GM12865 (cell line): ENCODE measurements around the gene TTC27.
"Not testable (repeated sequence)": the region's sequence is repeated elsewhere in the genome, so short reads cannot be mapped to it uniquely, and the experiment has no call there.

Source experiments
- DNase-seq: peaks from one replicate; pipeline ENCODE4 v3.0.0; 2010; ENCODE audit warnings: low read depth
- H3K4me3 ChIP-seq: 2 replicates; pipeline ENCODE4 v1.5.1; 2011; ENCODE audit warnings: mild to moderate bottlenecking, low read depth, low read length, control low read depth
- TF ChIP-seq, protein P1 (sequence below): IDR thresholded peaks from 2 replicates; pipeline ENCODE4 v1.5.1; 2011; ENCODE audit warnings: low read length, control low read depth, low read depth, inconsistent platforms; ENCODE audit not compliant: insufficient read depth; ENCODE audit errors: missing control alignments

TTC27 gene

DNA sequence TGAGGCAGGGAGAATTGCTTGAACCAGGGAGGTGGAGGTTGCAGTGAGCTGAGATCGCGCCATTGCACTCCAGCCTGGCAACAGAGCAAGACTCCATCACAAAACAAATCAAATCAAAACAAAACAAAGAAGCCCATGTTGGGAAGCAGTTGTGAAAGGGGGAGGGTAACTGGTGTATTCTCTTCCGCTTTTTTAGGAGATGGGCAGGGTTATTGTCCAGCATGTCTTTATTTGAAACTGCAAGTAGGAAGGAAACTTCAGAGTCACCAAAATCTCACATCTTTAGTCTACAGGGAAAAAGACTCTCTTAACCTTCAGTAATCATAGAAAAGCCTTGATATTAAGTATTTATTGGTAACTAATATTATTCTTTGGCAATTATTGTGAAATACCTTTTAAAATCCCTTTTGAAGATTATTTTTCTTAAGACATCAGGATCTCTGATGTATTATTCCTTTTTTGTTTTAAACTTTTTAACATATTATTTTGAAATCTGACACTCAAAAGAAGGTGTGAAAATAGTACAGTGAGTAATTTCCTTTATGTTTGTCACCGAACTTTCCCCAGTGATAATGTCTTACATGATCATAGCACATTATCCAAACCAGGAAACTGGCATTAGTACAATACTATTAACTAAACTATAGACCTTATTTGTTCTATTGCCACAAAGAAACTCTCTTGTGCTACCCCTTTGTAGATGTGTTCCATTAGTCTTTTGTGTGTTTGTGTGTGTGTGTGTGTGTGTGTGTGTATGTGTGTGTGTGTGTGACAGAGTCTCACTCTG lies 234.6 kb downstream of the TTC27 start:
- TF ChIP-seq, protein P1, sequence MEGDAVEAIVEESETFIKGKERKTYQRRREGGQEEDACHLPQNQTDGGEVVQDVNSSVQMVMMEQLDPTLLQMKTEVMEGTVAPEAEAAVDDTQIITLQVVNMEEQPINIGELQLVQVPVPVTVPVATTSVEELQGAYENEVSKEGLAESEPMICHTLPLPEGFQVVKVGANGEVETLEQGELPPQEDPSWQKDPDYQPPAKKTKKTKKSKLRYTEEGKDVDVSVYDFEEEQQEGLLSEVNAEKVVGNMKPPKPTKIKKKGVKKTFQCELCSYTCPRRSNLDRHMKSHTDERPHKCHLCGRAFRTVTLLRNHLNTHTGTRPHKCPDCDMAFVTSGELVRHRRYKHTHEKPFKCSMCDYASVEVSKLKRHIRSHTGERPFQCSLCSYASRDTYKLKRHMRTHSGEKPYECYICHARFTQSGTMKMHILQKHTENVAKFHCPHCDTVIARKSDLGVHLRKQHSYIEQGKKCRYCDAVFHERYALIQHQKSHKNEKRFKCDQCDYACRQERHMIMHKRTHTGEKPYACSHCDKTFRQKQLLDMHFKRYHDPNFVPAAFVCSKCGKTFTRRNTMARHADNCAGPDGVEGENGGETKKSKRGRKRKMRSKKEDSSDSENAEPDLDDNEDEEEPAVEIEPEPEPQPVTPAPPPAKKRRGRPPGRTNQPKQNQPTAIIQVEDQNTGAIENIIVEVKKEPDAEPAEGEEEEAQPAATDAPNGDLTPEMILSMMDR, result no peak
- H3K4me3 ChIP-seq, result no peak overlapping the region
- DNase-seq, result no peak

DNA sequence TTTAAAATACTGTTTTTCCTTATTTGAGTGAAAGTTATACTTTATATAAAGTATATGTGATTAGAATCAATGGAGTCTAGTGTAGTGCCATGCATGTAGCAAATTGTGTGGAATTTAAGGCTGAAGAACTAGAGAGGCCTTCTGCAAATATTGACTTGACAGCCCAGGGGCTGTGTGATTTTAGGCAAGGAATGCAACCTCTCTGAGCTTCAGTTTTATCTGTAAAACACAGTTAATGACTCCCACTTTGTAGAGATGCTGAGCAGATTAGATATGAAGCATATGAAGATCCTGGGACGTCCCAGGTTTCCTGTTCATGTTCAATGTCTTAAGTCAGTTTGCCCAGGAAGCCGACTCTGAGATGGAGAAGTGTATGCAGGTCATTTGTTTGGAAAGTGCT lies 235.5 kb downstream of the TTC27 start:
- H3K4me3 ChIP-seq, result no peak overlapping the region
- no peak for DNase-seq
- TF ChIP-seq, protein P1, result no peak

DNA sequence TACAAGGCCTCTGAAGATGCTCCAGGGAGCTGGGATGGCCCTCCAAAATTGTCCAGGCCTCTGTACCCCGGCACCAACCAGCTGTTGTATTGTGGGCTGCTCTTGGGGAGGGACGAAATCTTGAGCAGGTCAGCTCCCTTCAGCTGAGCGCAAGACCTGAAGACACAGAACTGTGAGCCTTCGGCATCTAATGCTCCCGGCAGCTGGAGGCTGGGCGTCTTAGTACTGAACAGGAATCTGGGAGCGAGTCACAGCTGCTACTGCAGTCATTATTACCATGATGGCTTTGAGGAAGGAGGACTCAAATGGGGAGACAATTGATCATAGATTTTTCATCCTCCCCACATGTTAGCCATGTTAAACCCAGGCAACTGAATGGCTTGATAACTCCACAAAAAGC lies 236.0 kb downstream of the TTC27 start:
- TF ChIP-seq, protein P1, result no peak
- no peak for DNase-seq
- H3K4me3 ChIP-seq, result no peak overlapping the region

GRCh38 chr2:32864334-32865111 lies 236.7 kb downstream of the TTC27 start:
- no peak for DNase-seq
- TF ChIP-seq, protein P1, result no peak
- no peak overlapping the region for H3K4me3 ChIP-seq

GRCh38 chr2:32865399-32866068 lies 237.7 kb downstream of the TTC27 start:
- DNase-seq, result peak; percentile 10
- H3K4me3 ChIP-seq, result no peak overlapping the region

DNA sequence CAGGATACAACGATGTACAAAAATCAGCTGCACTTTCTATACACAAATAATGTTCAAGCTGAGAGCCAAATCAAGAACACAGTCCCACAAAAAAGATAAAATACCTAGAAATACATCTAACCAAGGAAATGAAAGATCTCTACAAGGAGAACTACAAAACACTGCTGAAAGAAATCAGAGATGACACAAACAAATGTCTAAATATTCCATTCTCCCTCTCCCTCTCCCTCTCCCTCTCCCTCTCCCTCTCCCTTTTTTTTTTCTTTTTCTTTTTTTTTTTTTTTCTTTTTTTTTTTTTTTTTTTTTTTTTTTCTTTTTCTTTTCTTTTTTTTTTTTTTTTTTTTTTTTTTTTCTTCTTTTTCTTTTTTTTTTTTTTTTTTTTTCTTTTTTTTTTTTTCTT lies 238.6 kb downstream of the TTC27 start:
- not testable (repeated sequence) for DNase-seq, H3K4me3 ChIP-seq

More at GRCh38 chr2:32865399-32866068, 237.7 kb downstream of the TTC27 start:
- TF ChIP-seq, protein P1, result no peak
